ENCODE data around the gene CCKAR. TPM values are rescaled to one million over a fixed set of nuclear protein-coding genes. Genes with fewer than 3 reads are reported as not detected.

Gene CCKAR
- total and polyA plus RNA-seq, 2 experiments from 2014 or later: 0.77 TPM; not detected in 1

- no peaks in the 10 kb centered on the region for H3K79me2 ChIP-seq
- H3K4me3 ChIP-seq: no peak overlapping the region
- no peak overlapping the region for H3K4me2 ChIP-seq
- no peaks in the 10 kb centered on the region for H3K9me2 ChIP-seq (replicated peaks; ENCODE audit: insufficient read depth)
- no peaks in the 10 kb centered on the region for H4K20me1 ChIP-seq (ENCODE audit: insufficient read depth, poor library complexity, severe bottlenecking)
- H3K27me3 ChIP-seq: no peaks in the 10 kb centered on the region
- H3K4me1 ChIP-seq (ENCODE audit: insufficient read depth): no peaks in the 10 kb centered on the region
- no peak overlapping the region for H2AFZ ChIP-seq
- WGBS (ENCODE audit: low lambda C conversion rate, missing lambda C conversion rate): 74% methylated on average over 7 of the region's 7 CpGs
- DNase-seq (ENCODE audit: low spot score): no peak
- H3K36me3 ChIP-seq (replicated peaks; ENCODE audit: insufficient read depth, low read depth): no peaks in the 10 kb centered on the region
- TF ChIP-seq EZH2 (IDR thresholded peaks at IDR 0.05; ENCODE audit: borderline replicate concordance) (no peak), EZH2phosphoT487 (IDR thresholded peaks at IDR 0.05; ENCODE audit: low read depth, severe bottlenecking, unreplicated experiment) (no peak), CTCF (IDR thresholded peaks at IDR 0.05; ENCODE audit: poor library complexity) (no peak)
- H3K27ac ChIP-seq: no peak overlapping the region
- H3K9me3 ChIP-seq (ENCODE audit: low read depth): no peaks in the 10 kb centered on the region
Measured at GRCh38 chr4:26520728-26521450, 30.6 kb upstream of the CCKAR start.

- Histone ChIP-seq H3K9me3 (ENCODE audit: low read depth) (no peaks in the 10 kb centered on the region), H3K36me3 (replicated peaks; ENCODE audit: insufficient read depth, low read depth) (no peaks in the 10 kb centered on the region), H3K4me1 (ENCODE audit: insufficient read depth) (no peaks in the 10 kb centered on the region), H3K27me3 (no peaks in the 10 kb centered on the region), H3K9me2 (replicated peaks; ENCODE audit: insufficient read depth) (no peaks in the 10 kb centered on the region), H4K20me1 (ENCODE audit: insufficient read depth, poor library complexity, severe bottlenecking) (no peaks in the 10 kb centered on the region), H3K27ac (no peak overlapping the region), H3K4me2 (no peak overlapping the region), H3K79me2 (no peaks in the 10 kb centered on the region), H2AFZ (no peak overlapping the region), H3K4me3 (no peak overlapping the region)
- TF ChIP-seq EZH2 (IDR thresholded peaks at IDR 0.05; ENCODE audit: borderline replicate concordance): no peak
- WGBS (ENCODE audit: low lambda C conversion rate, missing lambda C conversion rate): 70% methylated on average over 2 of the region's 2 CpGs
- no peak for DNase-seq (ENCODE audit: low spot score)
Measured at GRCh38 chr4:26515936-26516335, 25.7 kb upstream of the CCKAR start.

GRCh38 chr4:26510334-26510964 lies 20.2 kb upstream of the CCKAR start:
- Histone ChIP-seq H3K9me3 (ENCODE audit: low read depth) (no peaks in the 10 kb centered on the region), H3K27me3 (no peaks in the 10 kb centered on the region), H4K20me1 (ENCODE audit: insufficient read depth, poor library complexity, severe bottlenecking) (no peaks in the 10 kb centered on the region), H3K4me3 (no peak overlapping the region), H2AFZ (no peak overlapping the region), H3K9me2 (replicated peaks; ENCODE audit: insufficient read depth) (no peaks in the 10 kb centered on the region), H3K79me2 (no peaks in the 10 kb centered on the region), H3K4me1 (ENCODE audit: insufficient read depth) (no peaks in the 10 kb centered on the region), H3K27ac (peak overlapping the region; percentile 38), H3K36me3 (replicated peaks; ENCODE audit: insufficient read depth, low read depth) (no peaks in the 10 kb centered on the region), H3K4me2 (peak overlapping the region; percentile 5)
- TF ChIP-seq EZH2phosphoT487 (IDR thresholded peaks at IDR 0.05; ENCODE audit: low read depth, severe bottlenecking, unreplicated experiment) (no peak), CTCF (IDR thresholded peaks at IDR 0.05; ENCODE audit: poor library complexity) (no peak), EZH2 (IDR thresholded peaks at IDR 0.05; ENCODE audit: borderline replicate concordance) (no peak)
- 37% methylated on average over 4 of the region's 4 CpGs for WGBS (ENCODE audit: low lambda C conversion rate, missing lambda C conversion rate)
- no peak for DNase-seq (ENCODE audit: low spot score)

GRCh38 chr4:26509681-26510333 lies 19.5 kb upstream of the CCKAR start:
- no peaks in the 10 kb centered on the region for H3K27me3 ChIP-seq
- H3K4me2 ChIP-seq: peak overlapping the region; percentile 5
- DNase-seq (ENCODE audit: low spot score): no peak
- H3K9me2 ChIP-seq (replicated peaks; ENCODE audit: insufficient read depth): no peaks in the 10 kb centered on the region
- H3K79me2 ChIP-seq: no peaks in the 10 kb centered on the region
- no peaks in the 10 kb centered on the region for H3K9me3 ChIP-seq (ENCODE audit: low read depth)
- H3K4me3 ChIP-seq: no peak overlapping the region
- H3K36me3 ChIP-seq (replicated peaks; ENCODE audit: insufficient read depth, low read depth): no peaks in the 10 kb centered on the region
- H3K4me1 ChIP-seq (ENCODE audit: insufficient read depth): no peaks in the 10 kb centered on the region
- no peaks in the 10 kb centered on the region for H4K20me1 ChIP-seq (ENCODE audit: insufficient read depth, poor library complexity, severe bottlenecking)
- 59% methylated on average over 8 of the region's 8 CpGs for WGBS (ENCODE audit: low lambda C conversion rate, missing lambda C conversion rate)
- TF ChIP-seq EZH2phosphoT487 (IDR thresholded peaks at IDR 0.05; ENCODE audit: low read depth, severe bottlenecking, unreplicated experiment): no peak
- TF ChIP-seq CTCF (IDR thresholded peaks at IDR 0.05; ENCODE audit: poor library complexity): no peak
- no peak for TF ChIP-seq EZH2 (IDR thresholded peaks at IDR 0.05; ENCODE audit: borderline replicate concordance)
- peak overlapping the region; percentile 38 for H3K27ac ChIP-seq
- no peak overlapping the region for H2AFZ ChIP-seq
